GM23338 (cell line): Measurements from ENCODE around the gene RNF217. TPM values are rescaled to one million over a fixed set of nuclear protein-coding genes. Genes with fewer than 3 reads are reported as not detected.

Source experiments
- ATAC-seq: fragments of 200-7000 bp; cut with Tn5 transposase; 3 replicates; pipeline ENCODE4 v1.9.1; 2020
- DNase-seq: peaks from one replicate; pipeline ENCODE4 v3.0.0-alpha.2; 2015; ENCODE audit warnings: low spot score
- H2AFZ ChIP-seq: fragments of 200-600 bp; sonication (generic); 2 replicates; pipeline ENCODE4 v1.8.0; 2016; ENCODE audit warnings: antibody characterized with exemption, mild to moderate bottlenecking, moderate library complexity
- H3F3A ChIP-seq: fragments of 200-600 bp; sonication (generic); replicated peaks from 2 replicates; pipeline ENCODE4 v1.8.0; 2017; ENCODE audit warnings: antibody characterized with exemption, mixed run types, low read depth
- H3K27ac ChIP-seq: fragments of 200-600 bp; sonication (generic); 2 replicates; pipeline ENCODE4 v1.6.1; 2016; ENCODE audit warnings: low read depth
- H3K27me3 ChIP-seq: fragments of 200-600 bp; sonication (generic); 2 replicates; pipeline ENCODE4 v1.8.0; 2016; ENCODE audit warnings: mild to moderate bottlenecking, mixed run types, moderate library complexity; ENCODE audit not compliant: insufficient read depth
- H3K36me3 ChIP-seq: fragments of 200-600 bp; sonication (generic); 2 replicates; pipeline ENCODE4 v1.8.0; 2016; ENCODE audit warnings: mild to moderate bottlenecking; ENCODE audit not compliant: insufficient read depth
- H3K4me1 ChIP-seq: fragments of 200-600 bp; sonication (generic); 2 replicates; pipeline ENCODE4 v1.8.0; 2016; ENCODE audit warnings: mild to moderate bottlenecking, moderate library complexity; ENCODE audit not compliant: insufficient read depth
- H3K4me2 ChIP-seq: fragments of 200-600 bp; sonication (generic); 2 replicates; pipeline ENCODE4 v1.7.1; 2017; ENCODE audit warnings: mixed run types
- H3K4me3 ChIP-seq: fragments of 200-600 bp; sonication (generic); 2 replicates; pipeline ENCODE4 v1.6.1; 2016; ENCODE audit warnings: mixed run types
- H3K79me2 ChIP-seq: fragments of 200-600 bp; sonication (generic); replicated peaks from 2 replicates; pipeline ENCODE4 v1.8.0; 2017; ENCODE audit warnings: mild to moderate bottlenecking; ENCODE audit not compliant: insufficient read depth
- H3K9me2 ChIP-seq: fragments of 200-600 bp; sonication (generic); 2 replicates; pipeline ENCODE4 v1.8.0; 2017; ENCODE audit not compliant: insufficient read depth
- H4K20me1 ChIP-seq: fragments of 200-600 bp; sonication (generic); replicated peaks from 2 replicates; pipeline ENCODE4 v1.8.0; 2017; ENCODE audit warnings: mild to moderate bottlenecking; ENCODE audit not compliant: insufficient read depth
- H3K27ac Mint-ChIP-seq: 2 replicates; pipeline ENCODE4 v1.8.0; 2020; ENCODE audit warnings: inconsistent platforms, mild to moderate bottlenecking, moderate library complexity, mixed read lengths
- H3K27me3 Mint-ChIP-seq: 3 replicates; pipeline ENCODE4 v1.8.0; 2022; ENCODE audit warnings: low read depth, mild to moderate bottlenecking, moderate library complexity, mixed read lengths, inconsistent platforms; ENCODE audit not compliant: insufficient read depth, poor library complexity
- H3K36me3 Mint-ChIP-seq: 3 replicates; pipeline ENCODE4 v1.8.0; 2021; ENCODE audit warnings: low read depth, mild to moderate bottlenecking, inconsistent platforms, moderate library complexity, mixed read lengths
- H3K4me1 Mint-ChIP-seq: 3 replicates; pipeline ENCODE4 v1.8.0; 2020; ENCODE audit warnings: mild to moderate bottlenecking, inconsistent platforms, mixed read lengths
- H3K4me3 Mint-ChIP-seq: 3 replicates; pipeline ENCODE4 v1.8.0; 2021; ENCODE audit warnings: moderate library complexity, mild to moderate bottlenecking, inconsistent platforms, mixed read lengths
- H3K9me3 Mint-ChIP-seq: 3 replicates; pipeline ENCODE4 v1.8.0; 2020; ENCODE audit warnings: moderate library complexity, mild to moderate bottlenecking, inconsistent platforms, mixed read lengths
- CREB1 ChIP-seq: fragments of 250-450 bp; sonication (Bioruptor Pico); IDR thresholded peaks from 2 replicates; pipeline ENCODE4 v1.5.0; 2020; ENCODE audit warnings: low read depth, mild to moderate bottlenecking, moderate library complexity
- EZH2 ChIP-seq: fragments of 200-600 bp; sonication (generic); IDR thresholded peaks from one replicate; pipeline ENCODE4 v1.8.0; 2017; ENCODE audit warnings: antibody characterized with exemption, mild to moderate bottlenecking, low read depth; ENCODE audit not compliant: unreplicated experiment
- EZH2phosphoT487 ChIP-seq: fragments of 200-600 bp; sonication (generic); IDR thresholded peaks from one replicate; pipeline ENCODE4 v1.8.1; 2018; ENCODE audit warnings: antibody characterized with exemption; ENCODE audit not compliant: unreplicated experiment
- JUNB ChIP-seq: IDR thresholded peaks from one replicate; pipeline ENCODE4 v1.6.1; 2016; ENCODE audit warnings: antibody characterized with exemption; ENCODE audit not compliant: unreplicated experiment
- NANOG ChIP-seq: IDR thresholded peaks from 2 replicates; pipeline ENCODE4 v1.6.1; 2016; ENCODE audit warnings: antibody characterized with exemption, borderline replicate concordance
- POLR2AphosphoS5 ChIP-seq: IDR thresholded peaks from 2 replicates; pipeline ENCODE4 v1.6.1; 2016; ENCODE audit warnings: antibody characterized with exemption, low read depth
- ZNF114 ChIP-seq: fragments of 250-450 bp; sonication (Bioruptor Pico); IDR thresholded peaks from 2 replicates; pipeline ENCODE4 v1.5.0; 2020; ENCODE audit warnings: mild to moderate bottlenecking, moderate library complexity
- ZNF331 ChIP-seq: fragments of 250-450 bp; sonication (Bioruptor Pico); IDR thresholded peaks from 2 replicates; pipeline ENCODE4 v1.5.0; 2020; ENCODE audit warnings: low read depth, mild to moderate bottlenecking, moderate library complexity
- polyA plus RNA-seq: library from polyadenylated mRNA; unstranded; fragments of >200 nt; fragmentation: Nextera tagmentation; extraction: Ambion mirVana; gene quantifications from 2 replicates; pipeline ENCODE4 v1.2.1, GENCODE V29; 2016
- total RNA-seq: library from RNA; depleted of rRNA; stranded (reverse); fragments of >200 nt; shearing (Covaris generic); gene quantifications from 2 replicates; pipeline ENCODE4 v1.2.3, GENCODE V29; 2014
- TF ChIP-seq, protein P1 (sequence below): fragments of 250-450 bp; sonication (Bioruptor Pico); IDR thresholded peaks from 2 replicates; pipeline ENCODE4 v1.5.0; 2020; ENCODE audit warnings: mild to moderate bottlenecking, moderate library complexity
- TF ChIP-seq, protein P2 (sequence below), 2 experiments: fragments of 200-600 bp in 1 of 2; sonication (generic) in 1 of 2; conservative IDR thresholded peaks; 2 replicates each; pipeline versions ENCODE4 v1.5.1 to v1.6.1; 2016 to 2017; ENCODE audit warnings: antibody characterized with exemption in 2 of 2, low read depth in 2 of 2, mild to moderate bottlenecking in 2 of 2, moderate library complexity in 1 of 2
- TF ChIP-seq, protein P3 (sequence below): IDR thresholded peaks from 2 replicates; pipeline ENCODE4 v1.6.1; 2016; ENCODE audit warnings: antibody characterized with exemption
- TF ChIP-seq, protein P4 (sequence below): IDR thresholded peaks from one replicate; pipeline ENCODE4 v1.6.1; 2018; ENCODE audit warnings: antibody characterized with exemption; ENCODE audit not compliant: unreplicated experiment

The RNF217 gene
- total and polyA plus RNA-seq, 2 experiments from 2014 or later, result 1.7 to 6.2 TPM

DNA sequence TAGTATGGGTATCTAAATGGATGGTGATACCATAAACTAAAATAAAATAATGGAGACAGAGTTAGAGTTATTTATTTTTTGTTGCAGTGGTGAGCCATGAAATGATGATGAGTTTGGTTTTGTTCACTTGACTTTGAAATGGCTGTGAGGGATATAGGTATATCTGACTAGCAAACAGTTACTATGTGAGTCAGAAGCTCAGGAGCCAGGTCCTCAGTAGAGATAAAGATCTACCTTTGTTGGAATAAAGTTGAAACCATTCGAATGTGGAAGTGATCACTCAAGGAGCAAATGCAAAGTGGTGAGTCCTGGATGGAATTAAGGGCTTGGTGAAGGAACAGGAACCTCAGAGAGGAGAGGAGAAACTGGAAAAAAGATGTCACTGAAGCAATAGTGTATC lies 105.3 kb downstream of the RNF217 start (continued):
- TF ChIP-seq, protein P1, sequence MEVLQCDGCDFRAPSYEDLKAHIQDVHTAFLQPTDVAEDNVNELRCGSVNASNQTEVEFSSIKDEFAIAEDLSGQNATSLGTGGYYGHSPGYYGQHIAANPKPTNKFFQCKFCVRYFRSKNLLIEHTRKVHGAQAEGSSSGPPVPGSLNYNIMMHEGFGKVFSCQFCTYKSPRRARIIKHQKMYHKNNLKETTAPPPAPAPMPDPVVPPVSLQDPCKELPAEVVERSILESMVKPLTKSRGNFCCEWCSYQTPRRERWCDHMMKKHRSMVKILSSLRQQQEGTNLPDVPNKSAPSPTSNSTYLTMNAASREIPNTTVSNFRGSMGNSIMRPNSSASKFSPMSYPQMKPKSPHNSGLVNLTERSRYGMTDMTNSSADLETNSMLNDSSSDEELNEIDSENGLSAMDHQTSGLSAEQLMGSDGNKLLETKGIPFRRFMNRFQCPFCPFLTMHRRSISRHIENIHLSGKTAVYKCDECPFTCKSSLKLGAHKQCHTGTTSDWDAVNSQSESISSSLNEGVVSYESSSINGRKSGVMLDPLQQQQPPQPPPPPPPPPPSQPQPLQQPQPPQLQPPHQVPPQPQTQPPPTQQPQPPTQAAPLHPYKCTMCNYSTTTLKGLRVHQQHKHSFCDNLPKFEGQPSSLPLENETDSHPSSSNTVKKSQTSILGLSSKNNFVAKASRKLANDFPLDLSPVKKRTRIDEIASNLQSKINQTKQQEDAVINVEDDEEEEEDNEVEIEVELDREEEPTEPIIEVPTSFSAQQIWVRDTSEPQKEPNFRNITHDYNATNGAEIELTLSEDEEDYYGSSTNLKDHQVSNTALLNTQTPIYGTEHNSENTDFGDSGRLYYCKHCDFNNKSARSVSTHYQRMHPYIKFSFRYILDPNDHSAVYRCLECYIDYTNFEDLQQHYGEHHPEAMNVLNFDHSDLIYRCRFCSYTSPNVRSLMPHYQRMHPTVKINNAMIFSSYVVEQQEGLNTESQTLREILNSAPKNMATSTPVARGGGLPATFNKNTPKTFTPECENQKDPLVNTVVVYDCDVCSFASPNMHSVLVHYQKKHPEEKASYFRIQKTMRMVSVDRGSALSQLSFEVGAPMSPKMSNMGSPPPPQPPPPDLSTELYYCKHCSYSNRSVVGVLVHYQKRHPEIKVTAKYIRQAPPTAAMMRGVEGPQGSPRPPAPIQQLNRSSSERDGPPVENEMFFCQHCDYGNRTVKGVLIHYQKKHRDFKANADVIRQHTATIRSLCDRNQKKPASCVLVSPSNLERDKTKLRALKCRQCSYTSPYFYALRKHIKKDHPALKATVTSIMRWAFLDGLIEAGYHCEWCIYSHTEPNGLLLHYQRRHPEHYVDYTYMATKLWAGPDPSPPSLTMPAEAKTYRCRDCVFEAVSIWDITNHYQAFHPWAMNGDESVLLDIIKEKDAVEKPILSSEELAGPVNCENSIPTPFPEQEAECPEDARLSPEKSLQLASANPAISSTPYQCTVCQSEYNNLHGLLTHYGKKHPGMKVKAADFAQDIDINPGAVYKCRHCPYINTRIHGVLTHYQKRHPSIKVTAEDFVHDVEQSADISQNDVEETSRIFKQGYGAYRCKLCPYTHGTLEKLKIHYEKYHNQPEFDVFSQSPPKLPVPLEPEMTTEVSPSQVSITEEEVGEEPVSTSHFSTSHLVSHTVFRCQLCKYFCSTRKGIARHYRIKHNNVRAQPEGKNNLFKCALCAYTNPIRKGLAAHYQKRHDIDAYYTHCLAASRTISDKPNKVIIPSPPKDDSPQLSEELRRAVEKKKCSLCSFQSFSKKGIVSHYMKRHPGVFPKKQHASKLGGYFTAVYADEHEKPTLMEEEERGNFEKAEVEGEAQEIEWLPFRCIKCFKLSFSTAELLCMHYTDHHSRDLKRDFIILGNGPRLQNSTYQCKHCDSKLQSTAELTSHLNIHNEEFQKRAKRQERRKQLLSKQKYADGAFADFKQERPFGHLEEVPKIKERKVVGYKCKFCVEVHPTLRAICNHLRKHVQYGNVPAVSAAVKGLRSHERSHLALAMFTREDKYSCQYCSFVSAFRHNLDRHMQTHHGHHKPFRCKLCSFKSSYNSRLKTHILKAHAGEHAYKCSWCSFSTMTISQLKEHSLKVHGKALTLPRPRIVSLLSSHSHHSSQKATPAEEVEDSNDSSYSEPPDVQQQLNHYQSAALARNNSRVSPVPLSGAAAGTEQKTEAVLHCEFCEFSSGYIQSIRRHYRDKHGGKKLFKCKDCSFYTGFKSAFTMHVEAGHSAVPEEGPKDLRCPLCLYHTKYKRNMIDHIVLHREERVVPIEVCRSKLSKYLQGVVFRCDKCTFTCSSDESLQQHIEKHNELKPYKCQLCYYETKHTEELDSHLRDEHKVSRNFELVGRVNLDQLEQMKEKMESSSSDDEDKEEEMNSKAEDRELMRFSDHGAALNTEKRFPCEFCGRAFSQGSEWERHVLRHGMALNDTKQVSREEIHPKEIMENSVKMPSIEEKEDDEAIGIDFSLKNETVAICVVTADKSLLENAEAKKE (CRISPR knock-in tag), result no peak
- TF ChIP-seq, protein P2, sequence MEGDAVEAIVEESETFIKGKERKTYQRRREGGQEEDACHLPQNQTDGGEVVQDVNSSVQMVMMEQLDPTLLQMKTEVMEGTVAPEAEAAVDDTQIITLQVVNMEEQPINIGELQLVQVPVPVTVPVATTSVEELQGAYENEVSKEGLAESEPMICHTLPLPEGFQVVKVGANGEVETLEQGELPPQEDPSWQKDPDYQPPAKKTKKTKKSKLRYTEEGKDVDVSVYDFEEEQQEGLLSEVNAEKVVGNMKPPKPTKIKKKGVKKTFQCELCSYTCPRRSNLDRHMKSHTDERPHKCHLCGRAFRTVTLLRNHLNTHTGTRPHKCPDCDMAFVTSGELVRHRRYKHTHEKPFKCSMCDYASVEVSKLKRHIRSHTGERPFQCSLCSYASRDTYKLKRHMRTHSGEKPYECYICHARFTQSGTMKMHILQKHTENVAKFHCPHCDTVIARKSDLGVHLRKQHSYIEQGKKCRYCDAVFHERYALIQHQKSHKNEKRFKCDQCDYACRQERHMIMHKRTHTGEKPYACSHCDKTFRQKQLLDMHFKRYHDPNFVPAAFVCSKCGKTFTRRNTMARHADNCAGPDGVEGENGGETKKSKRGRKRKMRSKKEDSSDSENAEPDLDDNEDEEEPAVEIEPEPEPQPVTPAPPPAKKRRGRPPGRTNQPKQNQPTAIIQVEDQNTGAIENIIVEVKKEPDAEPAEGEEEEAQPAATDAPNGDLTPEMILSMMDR (conservative IDR thresholded peaks at IDR 0.05; ENCODE audit: low read depth in 2 of 2), result no peak
- no peak for TF ChIP-seq CREB1
- TF ChIP-seq NANOG, result no peak

DNA sequence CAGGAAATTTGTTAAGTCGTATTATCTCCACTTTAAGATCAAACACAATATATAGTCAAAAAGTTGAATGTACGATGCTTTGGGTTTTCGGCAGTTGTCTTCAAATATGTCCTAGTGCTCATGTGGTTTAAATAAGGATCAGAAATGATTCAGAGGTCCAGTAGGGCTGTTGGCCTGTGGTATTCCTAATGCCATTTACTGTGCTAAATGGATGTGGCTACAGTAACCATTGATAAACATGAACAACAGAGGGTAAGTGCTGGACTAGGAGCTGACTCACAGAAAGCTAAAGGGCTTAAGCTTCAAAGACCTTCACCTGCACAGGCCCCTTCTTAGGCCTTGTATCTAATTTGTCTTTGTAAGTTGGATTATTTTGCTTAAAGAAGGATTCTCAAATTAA lies 110.8 kb downstream of the RNF217 start:
- H3K27me3 Mint-ChIP-seq, result peaks cover 1% of the 10 kb centered on the region
- no peaks in the 10 kb centered on the region for H3K36me3 Mint-ChIP-seq
- H3K79me2 ChIP-seq, result no peaks in the 10 kb centered on the region
- H3K4me3 ChIP-seq, result no peak overlapping the region
- peaks cover 12% of the 10 kb centered on the region for H3K4me1 Mint-ChIP-seq
- H3K36me3 ChIP-seq, result no peaks in the 10 kb centered on the region
- no peak overlapping the region for H3K4me3 Mint-ChIP-seq
- H4K20me1 ChIP-seq, result no peaks in the 10 kb centered on the region
- H3K4me1 ChIP-seq, result 0 out of 2 replicates have a peak, but pooled peaks cover 9% of the 10 kb centered on the region
- H3K9me3 Mint-ChIP-seq, result no peaks in the 10 kb centered on the region; the same call in 2 of the 3 replicates
- no peak overlapping the region for H3K4me2 ChIP-seq
- no peak overlapping the region for H2AFZ ChIP-seq
- no peak overlapping the region for H3K27ac ChIP-seq
- H3K9me2 ChIP-seq, result no peaks in the 10 kb centered on the region
- no peak overlapping the region for H3K27ac Mint-ChIP-seq
- ATAC-seq (no peak), DNase-seq (no peak)
- H3F3A ChIP-seq, result no peaks in the 10 kb centered on the region
- no peaks in the 10 kb centered on the region for H3K27me3 ChIP-seq
- no peak for TF ChIP-seq EZH2phosphoT487
- no peak for TF ChIP-seq JUNB
- TF ChIP-seq, protein P3, sequence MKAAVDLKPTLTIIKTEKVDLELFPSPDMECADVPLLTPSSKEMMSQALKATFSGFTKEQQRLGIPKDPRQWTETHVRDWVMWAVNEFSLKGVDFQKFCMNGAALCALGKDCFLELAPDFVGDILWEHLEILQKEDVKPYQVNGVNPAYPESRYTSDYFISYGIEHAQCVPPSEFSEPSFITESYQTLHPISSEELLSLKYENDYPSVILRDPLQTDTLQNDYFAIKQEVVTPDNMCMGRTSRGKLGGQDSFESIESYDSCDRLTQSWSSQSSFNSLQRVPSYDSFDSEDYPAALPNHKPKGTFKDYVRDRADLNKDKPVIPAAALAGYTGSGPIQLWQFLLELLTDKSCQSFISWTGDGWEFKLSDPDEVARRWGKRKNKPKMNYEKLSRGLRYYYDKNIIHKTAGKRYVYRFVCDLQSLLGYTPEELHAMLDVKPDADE, result no peak
- no peak for TF ChIP-seq NANOG
- no peak for TF ChIP-seq EZH2
- TF ChIP-seq POLR2AphosphoS5, result no peak
- no peak for TF ChIP-seq CREB1
- TF ChIP-seq ZNF114 (CRISPR knock-in tag), result no peak
- no peak for TF ChIP-seq ZNF331 (CRISPR knock-in tag)
- TF ChIP-seq, protein P4, sequence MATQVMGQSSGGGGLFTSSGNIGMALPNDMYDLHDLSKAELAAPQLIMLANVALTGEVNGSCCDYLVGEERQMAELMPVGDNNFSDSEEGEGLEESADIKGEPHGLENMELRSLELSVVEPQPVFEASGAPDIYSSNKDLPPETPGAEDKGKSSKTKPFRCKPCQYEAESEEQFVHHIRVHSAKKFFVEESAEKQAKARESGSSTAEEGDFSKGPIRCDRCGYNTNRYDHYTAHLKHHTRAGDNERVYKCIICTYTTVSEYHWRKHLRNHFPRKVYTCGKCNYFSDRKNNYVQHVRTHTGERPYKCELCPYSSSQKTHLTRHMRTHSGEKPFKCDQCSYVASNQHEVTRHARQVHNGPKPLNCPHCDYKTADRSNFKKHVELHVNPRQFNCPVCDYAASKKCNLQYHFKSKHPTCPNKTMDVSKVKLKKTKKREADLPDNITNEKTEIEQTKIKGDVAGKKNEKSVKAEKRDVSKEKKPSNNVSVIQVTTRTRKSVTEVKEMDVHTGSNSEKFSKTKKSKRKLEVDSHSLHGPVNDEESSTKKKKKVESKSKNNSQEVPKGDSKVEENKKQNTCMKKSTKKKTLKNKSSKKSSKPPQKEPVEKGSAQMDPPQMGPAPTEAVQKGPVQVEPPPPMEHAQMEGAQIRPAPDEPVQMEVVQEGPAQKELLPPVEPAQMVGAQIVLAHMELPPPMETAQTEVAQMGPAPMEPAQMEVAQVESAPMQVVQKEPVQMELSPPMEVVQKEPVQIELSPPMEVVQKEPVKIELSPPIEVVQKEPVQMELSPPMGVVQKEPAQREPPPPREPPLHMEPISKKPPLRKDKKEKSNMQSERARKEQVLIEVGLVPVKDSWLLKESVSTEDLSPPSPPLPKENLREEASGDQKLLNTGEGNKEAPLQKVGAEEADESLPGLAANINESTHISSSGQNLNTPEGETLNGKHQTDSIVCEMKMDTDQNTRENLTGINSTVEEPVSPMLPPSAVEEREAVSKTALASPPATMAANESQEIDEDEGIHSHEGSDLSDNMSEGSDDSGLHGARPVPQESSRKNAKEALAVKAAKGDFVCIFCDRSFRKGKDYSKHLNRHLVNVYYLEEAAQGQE, result no peak
